GM21526 (cell line): ENCODE results near the gene ABLIM3.

Experiments used
- ATAC-seq: cut with Tn5 transposase; IDR thresholded peaks from one replicate; pipeline ENCODE4 v1.9.1; 2021; ENCODE audit warnings: moderate library complexity; ENCODE audit not compliant: unreplicated experiment, low FRiP score

Gene ABLIM3

DNA sequence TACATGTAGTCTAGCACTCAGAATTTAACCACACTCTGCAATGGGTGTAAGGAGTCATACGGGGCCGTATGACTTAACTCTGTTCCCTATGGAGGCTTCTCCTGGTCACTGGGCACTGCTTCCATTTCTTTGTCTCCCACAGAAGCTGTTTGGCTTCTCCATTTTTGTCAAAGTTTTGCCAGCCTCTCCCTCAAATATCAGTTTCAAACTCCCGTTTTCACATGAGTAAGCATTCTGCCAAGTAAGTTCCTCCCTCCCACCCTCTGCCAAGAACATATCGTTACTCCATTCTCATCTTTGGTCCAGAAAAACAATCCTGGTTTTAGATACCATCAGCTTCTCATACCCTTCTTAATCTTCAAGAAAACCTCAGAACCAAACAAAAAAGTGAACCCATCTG, 136.5 kb downstream of the ABLIM3 start:
- no peak for ATAC-seq

DNA sequence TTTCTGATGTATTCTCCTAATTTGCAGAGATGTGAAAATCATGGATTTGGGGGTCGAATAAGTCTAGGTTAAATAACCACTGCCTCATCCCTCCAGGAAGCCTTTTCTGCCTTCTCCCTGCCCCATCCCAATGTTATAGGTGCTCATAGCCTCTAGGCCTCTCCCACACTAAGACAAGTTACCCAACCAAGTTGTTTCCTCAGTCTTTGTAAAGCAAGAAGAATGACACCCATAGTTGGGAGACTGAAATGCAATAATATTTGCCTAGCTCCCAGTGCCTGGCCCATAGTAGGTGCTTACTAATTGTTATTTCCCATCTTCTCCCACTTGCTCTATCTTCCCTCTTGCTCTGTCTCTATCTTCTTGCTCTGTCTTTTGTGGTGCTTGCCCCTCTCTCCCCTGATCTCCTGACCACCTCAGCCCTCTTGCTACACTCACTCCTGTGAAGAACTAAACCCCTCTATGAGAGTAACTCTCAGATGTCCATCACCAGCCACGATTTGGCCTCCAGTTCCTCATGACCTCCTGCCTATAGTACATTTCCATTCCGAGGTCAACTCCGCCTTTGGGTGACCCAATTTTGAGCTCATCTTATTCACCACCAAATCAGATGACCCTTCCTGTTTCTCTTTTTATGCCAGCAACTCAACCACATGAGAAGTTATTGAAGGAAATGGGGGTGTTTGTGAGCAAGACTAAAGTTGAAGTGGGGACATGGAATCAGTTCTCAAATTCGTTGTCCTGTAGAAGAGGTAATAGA, 137.3 kb downstream of the ABLIM3 start:
- no peak for ATAC-seq

DNA sequence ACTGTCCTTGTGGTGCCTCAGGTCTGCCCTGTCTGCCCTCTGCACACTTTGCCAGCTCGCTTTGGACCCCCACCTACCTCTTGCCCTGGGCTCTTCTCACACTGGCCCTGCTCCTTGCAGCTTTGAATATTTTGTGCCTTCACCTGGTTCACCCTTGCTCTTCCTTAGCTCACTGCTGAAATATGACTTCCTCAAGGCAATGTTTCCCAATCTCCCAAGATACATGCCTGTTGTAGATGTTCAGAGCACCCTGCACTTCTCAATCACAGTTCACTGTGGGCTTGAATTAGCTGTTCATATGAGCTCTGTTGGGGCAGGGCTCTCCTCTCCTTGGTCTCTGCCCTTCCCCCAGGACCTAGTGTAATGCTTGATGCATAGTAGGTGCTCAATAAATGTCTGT, 138.4 kb downstream of the ABLIM3 start:
- ATAC-seq, result no peak

DNA sequence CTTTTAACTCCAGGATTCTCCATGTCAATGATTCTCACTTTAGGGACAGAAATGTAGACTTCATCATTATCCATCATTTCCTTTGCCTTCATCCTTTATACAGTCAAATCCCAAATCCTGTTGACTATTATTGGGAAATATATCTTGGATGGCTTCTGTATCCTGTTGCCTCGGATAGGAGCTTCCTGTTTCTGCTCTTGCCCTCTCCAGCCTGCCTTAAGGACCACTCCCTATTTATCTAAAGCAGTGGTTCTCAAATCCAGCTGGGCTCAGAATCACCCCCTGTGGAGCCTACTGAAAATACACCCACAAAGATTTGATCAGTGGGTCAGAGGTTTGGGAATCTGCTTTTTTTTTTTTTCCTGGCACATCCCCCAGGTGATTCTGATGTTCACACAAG, 138.8 kb downstream of the ABLIM3 start:
- ATAC-seq, result no peak

DNA sequence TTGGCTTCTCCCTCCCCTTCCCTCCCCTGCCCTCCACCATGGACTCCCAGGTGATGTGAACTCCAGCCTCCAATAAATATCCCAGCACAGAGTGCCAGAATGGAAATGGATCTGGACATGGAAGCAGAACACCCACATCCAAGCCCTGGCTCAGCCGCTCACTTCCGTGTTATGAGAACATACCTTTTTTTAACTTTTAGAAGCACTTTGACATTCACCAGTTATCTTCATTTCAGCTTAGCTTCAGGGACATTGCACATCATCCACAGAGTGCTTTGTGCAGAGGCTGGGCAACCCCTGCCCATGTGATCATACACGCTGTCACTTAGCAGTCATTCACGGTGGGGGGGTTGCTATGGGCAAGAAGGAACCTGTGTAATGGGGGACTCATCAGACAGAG, 139.5 kb downstream of the ABLIM3 start:
- ATAC-seq, result no peak

DNA sequence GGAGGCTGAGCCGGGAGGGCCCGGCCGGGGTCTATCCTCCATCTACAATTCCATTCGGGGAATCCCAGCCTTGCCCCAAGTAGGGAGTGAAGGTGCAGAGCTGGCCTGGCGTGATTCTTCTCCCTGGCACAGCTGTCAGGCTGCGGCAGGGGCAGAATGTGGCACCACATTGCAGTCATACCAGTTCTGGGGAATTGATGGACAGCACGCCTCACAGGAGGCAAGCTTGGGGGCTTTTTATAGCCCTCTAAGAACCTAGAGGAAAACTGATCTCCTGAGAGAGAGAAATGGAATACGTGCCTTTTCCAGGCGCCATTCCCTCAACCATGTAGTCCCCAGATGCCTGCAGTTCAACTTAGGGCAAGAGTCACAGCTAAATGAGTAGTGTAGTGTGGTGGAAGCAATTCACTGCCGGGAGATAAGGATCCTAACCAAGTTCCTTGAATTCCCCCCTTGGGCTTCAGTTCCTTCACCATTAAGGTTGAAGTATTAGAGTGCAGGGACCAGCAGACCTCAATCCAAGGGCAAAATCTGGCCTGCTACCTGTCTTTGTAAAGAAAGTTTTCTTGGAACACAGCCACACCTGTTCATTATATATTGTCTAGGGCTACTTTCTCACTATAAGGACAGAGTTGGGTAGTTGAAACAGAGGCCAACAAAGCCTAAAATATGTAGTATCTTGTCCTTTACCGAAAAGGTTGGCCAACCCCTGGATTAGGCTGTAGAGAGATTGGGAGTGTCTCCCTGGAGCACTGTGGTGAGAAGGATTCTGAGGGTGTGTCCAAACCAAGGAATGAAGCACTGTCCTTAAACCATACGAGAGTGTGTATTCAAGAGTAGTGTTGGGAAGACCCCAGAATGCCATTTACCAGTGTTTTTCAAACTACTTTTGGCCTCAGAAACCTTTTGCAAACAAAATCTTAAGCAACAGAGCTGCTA, 141.0 kb downstream of the ABLIM3 start:
- no peak for ATAC-seq

DNA sequence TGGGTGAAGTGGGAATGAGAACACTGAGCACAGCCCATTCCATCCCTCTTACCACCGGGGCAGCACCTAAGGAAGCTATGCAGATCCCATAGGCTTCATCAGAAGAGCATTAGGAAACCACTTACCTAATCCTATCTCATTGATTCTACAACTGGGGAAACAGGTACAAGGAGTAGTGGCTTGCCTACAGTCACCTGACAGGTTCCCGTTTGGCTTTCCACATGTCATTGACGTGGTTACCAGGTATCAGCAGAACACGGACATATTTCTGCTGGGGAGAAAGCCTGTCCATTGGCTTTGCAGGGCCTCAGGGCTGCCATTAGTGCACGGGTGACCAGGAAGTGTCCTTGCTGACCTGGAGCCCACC, 141.7 kb downstream of the ABLIM3 start:
- ATAC-seq, result no peak

DNA sequence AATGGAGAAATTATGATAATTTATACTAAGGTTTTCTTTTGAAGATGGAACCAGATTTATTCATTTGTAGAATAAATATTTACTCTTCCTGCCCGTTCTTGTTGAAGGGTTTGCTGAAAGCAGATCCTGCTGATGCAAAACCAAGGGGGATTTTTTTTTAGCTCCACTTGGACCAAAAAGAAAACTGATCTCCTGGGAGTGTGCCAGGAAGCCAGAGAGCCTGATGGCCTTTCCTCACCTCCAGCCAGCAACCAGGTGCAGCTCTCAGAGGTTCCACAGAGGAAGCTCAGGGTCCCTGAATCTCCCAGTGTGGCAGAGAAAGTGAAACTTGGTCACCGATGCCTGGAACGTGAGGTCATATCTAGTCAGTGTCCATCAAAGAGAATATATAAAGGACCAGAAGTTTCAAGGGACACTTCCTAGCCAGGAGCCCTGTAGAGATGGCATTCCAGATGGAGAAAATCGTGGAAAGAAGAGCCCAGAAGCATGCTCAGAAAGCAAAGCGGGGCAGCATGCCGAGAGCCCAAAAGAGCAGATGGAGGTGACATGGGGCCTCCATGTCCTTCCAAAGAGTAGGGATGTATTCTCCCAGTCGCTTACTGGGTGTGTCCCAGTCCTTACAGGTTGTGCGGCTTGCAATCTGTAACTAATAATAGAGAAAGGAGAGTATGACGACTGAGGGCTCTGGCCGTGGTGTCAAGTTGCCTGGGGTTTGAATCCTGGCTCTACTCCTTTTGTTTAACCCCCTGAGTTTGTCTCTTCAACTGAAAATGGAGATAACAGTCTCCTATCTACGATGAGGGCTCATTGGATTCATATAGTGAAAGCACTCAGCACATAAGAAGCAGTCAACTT, 142.6 kb downstream of the ABLIM3 start:
- ATAC-seq, result no peak

DNA sequence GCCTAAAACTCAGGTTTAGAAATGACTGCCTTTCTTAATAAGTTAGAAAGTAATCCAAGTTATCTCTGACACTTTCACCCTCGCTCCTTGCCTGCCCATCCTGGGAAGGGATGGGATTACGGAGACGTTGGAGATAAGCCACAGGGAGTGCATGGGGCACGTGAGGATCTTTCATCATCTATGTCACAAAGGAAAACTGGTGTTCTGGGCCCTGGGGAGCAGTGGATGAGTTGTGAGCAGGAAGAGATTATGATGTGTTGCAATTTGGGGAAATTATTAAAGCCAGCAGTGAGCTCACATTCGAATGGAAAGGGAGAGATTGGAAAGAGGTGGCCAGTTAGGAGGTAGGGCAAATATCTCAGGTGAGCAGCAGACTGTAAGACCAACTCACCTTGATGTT, 143.2 kb downstream of the ABLIM3 start:
- no peak for ATAC-seq

DNA sequence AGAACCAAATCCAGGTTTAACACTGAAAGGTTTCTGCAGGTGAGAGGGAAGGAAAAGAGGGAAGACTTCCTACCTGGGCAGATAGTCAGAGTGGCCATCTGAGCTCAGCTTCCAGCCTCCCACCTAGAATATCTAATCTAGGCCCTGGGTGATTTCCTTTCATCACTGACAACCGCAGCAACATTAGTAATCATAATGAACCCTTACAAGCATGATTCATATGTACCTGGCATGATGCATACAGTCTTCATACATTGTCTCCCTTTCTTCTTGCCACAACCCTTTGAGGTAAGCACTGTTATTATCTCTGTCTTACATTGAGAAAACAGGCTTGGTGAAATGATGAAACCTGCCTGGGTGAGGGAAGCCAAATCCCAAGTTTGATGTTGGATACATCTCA, 143.9 kb downstream of the ABLIM3 start:
- ATAC-seq, result no peak

DNA sequence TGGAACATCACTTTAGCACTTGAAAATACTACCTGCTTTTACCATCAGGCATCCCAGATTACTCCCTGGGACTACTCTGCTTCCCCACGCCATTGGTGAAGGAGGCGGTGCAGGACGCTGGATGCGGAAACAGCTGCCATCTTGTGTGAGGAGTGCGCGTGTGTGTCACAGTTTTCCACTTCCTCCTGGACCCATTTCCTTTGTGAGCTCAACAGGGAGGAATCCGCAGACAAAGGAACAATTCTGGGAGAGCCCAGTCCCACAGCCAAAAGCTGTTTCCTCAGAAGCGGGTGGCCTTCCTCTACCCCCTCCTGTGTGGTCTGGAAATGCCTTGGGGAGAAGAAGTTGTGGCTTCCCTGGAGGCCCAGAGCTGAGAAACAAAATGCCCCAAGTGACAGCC, 147.1 kb downstream of the ABLIM3 start:
- no peak for ATAC-seq

DNA sequence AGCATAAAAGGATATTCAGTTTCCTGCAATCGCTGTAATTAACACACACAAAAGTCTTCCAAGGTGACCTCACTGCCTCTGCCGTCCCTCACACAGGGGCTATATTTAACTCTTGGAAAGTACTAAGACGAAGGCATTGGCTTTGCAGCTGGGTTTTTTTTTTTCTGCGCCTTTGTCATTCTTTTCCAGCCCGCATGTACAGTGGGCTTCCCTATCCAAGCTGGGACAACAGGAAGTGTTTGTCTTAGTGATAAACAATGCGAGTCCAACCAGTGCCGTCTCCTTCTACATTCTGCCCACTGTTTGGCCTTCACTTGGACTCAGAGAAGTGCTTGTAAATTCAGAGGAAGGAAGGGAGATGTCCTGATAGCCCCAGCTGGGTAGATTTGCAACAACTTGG, 148.0 kb downstream of the ABLIM3 start:
- ATAC-seq, result no peak

DNA sequence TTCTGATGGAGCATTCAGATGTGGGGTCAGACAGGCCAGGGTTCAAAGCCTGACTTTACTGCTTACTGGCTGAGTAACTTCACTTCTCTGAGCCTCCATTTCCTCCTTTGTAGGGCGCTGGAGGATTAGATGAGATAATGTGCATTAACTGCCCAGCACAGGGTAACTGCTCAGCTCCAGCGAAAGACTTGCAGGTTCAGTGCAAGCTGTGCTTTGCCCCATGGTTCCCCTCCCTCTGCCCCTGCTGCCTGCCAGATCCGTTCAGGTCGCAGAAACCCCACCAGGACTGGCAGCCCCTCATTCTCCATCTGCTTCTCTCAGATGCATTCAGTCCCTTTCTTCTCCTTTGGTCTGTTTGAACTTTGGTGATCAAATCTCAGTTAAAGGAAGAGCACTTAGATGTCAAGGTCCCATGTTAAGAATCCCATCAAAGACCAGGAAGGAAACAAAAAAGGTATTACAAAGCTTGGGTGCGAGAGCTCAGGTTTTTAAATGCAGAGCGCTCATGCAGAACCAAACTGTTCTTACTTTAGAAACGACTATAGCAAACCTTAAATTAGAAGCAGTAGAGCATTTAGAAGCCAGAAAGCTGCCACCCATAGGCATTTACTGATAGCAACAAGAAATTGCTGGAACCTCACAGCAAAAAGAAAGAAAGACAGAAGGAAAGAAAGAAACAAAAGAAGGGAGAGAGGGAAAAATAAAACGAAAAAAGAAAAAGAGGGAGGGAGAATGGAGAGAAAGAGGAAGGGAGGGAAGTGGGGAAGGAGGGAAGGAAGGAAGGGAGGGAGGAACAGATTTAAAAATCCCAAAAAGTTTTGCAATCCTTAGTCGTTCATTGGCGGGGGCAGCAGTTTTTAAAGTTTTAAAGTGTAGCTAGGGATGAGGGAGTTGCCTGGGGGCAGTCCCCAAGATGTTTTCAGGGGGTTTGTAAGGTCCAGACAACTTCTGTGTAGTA, 153.9 kb downstream of the ABLIM3 start:
- ATAC-seq, result no peak

DNA sequence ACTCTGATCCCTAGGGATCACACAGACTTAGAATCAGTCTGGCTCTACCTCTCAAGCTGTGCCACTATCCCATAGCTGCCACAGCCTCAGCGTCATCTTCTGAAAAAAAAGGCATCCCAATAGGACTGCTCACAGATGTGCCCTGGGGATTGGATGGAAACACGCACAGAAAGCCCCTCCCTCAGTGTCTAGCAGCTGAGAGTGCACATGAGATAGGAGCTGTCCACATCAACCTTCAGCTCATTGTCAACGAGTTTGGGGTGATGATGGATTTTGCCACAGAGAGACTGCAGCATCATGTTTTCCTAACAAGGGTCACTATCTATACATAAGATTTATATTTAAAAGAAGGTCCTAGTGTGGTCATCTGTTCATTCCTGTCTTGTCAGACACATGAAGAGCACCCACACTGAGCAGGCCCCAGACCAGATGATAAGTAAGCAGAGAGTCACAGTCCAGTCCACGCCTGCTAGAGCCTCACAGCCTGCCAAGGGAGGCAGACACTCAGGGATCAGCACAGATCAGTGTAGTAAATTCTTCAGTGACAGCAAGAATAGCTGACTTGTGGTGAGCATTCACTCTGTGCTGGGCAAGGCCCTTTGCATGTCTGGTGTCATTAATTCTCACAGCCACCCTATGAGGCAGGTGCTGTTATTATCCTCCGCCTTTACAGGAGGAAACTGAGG, 156.2 kb downstream of the ABLIM3 start:
- ATAC-seq, result no peak

DNA sequence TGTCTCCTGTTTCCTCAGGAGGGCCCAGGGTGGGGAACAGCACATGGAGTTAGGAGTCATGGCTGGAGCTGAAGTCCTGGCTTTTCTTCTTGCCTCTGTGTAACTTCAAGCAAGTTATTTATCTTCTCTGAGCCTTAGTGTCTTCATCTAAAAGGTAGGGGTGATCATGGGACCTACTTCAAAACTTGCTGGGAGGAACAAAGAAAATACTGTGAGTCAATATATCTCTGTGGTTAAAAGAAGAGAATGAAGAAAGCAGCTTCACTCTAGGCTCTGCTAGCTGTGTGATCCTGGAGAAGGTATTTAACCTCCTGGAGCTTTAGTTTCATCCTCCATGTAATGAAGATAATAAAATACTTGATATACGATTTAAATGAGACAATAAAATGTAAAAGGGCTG, 156.9 kb downstream of the ABLIM3 start:
- ATAC-seq, result no peak

DNA sequence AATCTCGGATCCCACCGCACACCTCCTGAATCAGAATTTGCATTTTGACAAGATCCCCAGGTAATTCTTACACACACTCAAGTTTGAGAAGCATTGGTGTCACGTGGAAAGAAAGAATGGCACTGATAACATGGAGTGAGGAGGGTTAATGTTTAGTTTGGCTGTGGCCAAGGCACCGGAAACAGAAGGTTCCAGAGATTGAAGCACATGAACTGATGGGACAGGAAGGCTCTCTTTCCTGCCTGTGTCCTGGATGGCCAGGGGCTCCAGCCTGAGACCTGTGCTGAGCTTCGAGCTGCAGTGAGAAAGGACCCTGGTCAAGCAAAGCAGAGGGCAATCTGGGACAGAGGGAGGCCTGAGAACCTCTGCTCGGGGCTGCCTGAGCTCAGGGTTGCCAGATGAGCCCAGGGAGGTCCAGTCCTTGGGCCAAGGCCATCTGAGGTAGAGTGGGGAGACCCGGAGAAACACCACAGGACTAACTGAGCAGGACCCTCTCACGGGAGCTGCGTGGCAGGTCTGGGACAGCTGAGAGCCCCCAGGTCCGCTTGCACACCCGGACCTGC, 157.6 kb downstream of the ABLIM3 start:
- ATAC-seq, result no peak

DNA sequence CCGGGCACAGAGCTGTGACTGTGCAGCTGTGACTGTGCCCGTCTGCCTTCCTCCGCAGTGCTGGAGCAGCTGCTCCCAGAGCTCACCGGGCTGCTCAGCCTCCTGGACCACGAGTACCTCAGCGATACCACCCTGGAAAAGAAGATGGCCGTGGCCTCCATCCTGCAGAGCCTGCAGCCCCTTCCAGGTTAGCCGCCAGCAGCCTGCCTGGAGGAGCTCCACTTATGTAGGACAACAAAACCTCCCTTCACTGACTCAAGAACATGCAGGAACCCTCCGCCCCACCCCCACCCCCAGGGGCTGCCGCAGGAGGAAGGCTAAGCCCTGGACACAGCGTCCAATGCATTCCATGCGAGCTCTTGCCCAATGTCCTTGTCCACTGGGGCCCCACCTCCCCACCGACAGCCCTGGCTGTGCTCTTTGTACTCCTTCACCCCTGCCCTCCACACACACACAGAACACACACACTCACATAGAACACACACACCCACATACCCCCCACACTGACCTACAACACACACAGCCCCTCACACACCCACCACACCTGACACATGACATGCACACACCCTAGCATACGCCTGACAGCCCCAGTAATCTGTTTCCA, 158.3 kb downstream of the ABLIM3 start:
- no peak for ATAC-seq

DNA sequence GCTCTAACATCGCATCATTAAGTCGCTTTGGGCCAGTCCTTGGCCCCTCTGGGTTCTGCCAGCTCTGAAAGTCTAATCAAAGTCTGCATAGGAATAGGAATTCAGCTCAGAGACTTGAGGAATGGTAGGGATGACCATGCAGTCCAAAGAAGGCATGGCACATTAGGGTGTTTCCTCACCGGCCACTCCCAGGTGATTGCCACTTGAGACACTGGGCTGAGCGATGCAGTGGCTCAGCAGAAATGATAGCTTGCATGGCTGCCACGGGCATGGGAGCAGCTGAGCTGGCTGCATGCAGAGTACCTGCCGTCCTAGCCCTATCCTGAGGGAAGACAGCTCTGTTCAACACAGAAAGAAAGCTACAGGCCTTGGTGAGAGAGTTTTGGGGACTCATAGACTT, 159.1 kb downstream of the ABLIM3 start:
- ATAC-seq, result no peak
